HepG2 (cell line): ENCODE data around the gene C1orf116. TPM values are rescaled to one million over a fixed set of nuclear protein-coding genes. Genes with fewer than 3 reads are reported as not detected.

ENCODE experiments used
- ATAC-seq: fragments of 200-7000 bp; cut with Tn5 transposase; 3 replicates; pipeline ENCODE4 v1.9.1; 2020; ENCODE audit warnings: mild to moderate bottlenecking, moderate library complexity
- BruUV-seq: library from RNA; stranded (reverse); fragments of 400-500 nt; replicated peaks from 2 replicates; lab custom pipeline; 2021; lab: Mats Ljungman, UMichigan
- CTCF ChIA-PET: fragments of 300-600 bp; formaldehyde crosslinking; extraction: SDS; loops from one replicate; lab custom pipeline; 2021; ENCODE audit warnings: low total read pairs, inconsistent platforms, low intra/inter-chr PET ratio; lab: Yijun Ruan, JAX
- POLR2A ChIA-PET: fragments of 350-600 bp; sonication (Branson Sonifier 250); formaldehyde crosslinking; loops from one replicate; lab custom pipeline; 2020; ENCODE audit warnings: antibody characterized with exemption, inconsistent platforms; lab: Yijun Ruan, JAX
- DNase-seq: peaks from one replicate; pipeline ENCODE4 v3.0.0-alpha.2; 2015; ENCODE audit warnings: low spot score
- FAIRE-seq: peaks from 3 replicates; lab custom pipeline; 2011; peaks lifted over from hg19 to GRCh38; lab: Jason Lieb, UNC
- H2AFZ ChIP-seq: one replicate; pipeline ENCODE4 v1.6.1; 2011; ENCODE audit warnings: low read length, inconsistent platforms
- H3K27ac ChIP-seq: fragments of 300-600 bp; 3 replicates; pipeline ENCODE4 v1.8.0; 2011; ENCODE audit warnings: mixed run types, mild to moderate bottlenecking, mixed read lengths, low read length, inconsistent platforms; ENCODE audit not compliant: insufficient read depth; ENCODE audit errors: extremely low read length
- H3K27me3 ChIP-seq, 2 experiments: fragments of 200-600 bp in 1 of 2; 2 replicates in 1 of 2; 3 replicates in 1 of 2; pipeline versions ENCODE4 v1.6.0 to v1.8.0; 2011; ENCODE audit warnings: low read length in 2 of 2, mild to moderate bottlenecking in 2 of 2, moderate library complexity in 2 of 2, inconsistent platforms in 1 of 2; ENCODE audit not compliant: insufficient read depth in 2 of 2, control insufficient read depth in 1 of 2
- H3K36me3 ChIP-seq, 2 experiments: fragments of 200-600 bp in 1 of 2; replicated peaks in 1 of 2; 2 replicates in 1 of 2; 3 replicates in 1 of 2; pipeline versions ENCODE4 v1.5.1 to v1.8.0; 2011; ENCODE audit warnings: low read length in 2 of 2, inconsistent platforms in 1 of 2; ENCODE audit not compliant: insufficient read depth in 2 of 2, control insufficient read depth in 1 of 2
- H3K4me1 ChIP-seq: 2 replicates; pipeline ENCODE4 v1.5.1; 2012; ENCODE audit warnings: low read length, inconsistent platforms; ENCODE audit not compliant: insufficient read depth
- H3K4me2 ChIP-seq: 2 replicates; pipeline ENCODE4 v1.6.0; 2011; ENCODE audit warnings: low read depth, low read length, inconsistent platforms
- H3K4me3 ChIP-seq, 3 experiments: fragments of 200-600 bp in 1 of 3; sonication (generic), shearing (Covaris generic) in 1 of 3; replicated peaks in 1 of 3; 2 replicates each; pipeline ENCODE4 v1.5.1; 2011 to 2016; ENCODE audit warnings: low read length in 3 of 3, inconsistent platforms in 2 of 3, low read depth in 2 of 3, mild to moderate bottlenecking in 2 of 3, control low read depth in 1 of 3, mixed read lengths in 1 of 3; ENCODE audit not compliant: insufficient read depth in 1 of 3
- H3K79me2 ChIP-seq: one replicate; pipeline ENCODE4 v1.6.1; 2011; ENCODE audit warnings: low read length, inconsistent platforms; ENCODE audit not compliant: insufficient read depth
- H3K9ac ChIP-seq: 2 replicates; pipeline ENCODE4 v1.6.0; 2011; ENCODE audit warnings: mild to moderate bottlenecking, low read depth, low read length, inconsistent platforms; ENCODE audit not compliant: insufficient read depth
- H3K9me3 ChIP-seq: 2 replicates; pipeline ENCODE4 v1.5.1; 2012; ENCODE audit warnings: mild to moderate bottlenecking, low read length
- H4K20me1 ChIP-seq: 2 replicates; pipeline ENCODE4 v1.6.0; 2011; ENCODE audit warnings: inconsistent platforms, mild to moderate bottlenecking, low read length, moderate library complexity; ENCODE audit not compliant: insufficient read depth
- GLI4 ChIP-seq: sonication (generic); formaldehyde crosslinking; IDR thresholded peaks from 2 replicates; pipeline ENCODE4 v1.5.1; 2020; ENCODE audit warnings: missing genetic modification reagents, mild to moderate bottlenecking, moderate library complexity, borderline replicate concordance
- SALL1 ChIP-seq: sonication (generic); formaldehyde crosslinking; IDR thresholded peaks from 2 replicates; pipeline ENCODE4 v1.8.0; 2022; ENCODE audit warnings: mild to moderate bottlenecking, missing genetic modification reagents
- ZNF615 ChIP-seq: sonication (generic); formaldehyde crosslinking; IDR thresholded peaks from 2 replicates; pipeline ENCODE4 v1.5.0; 2020; ENCODE audit warnings: mild to moderate bottlenecking, missing genetic modification reagents, borderline replicate concordance
- ZNF747 ChIP-seq: sonication (generic); formaldehyde crosslinking; IDR thresholded peaks from 2 replicates; pipeline ENCODE4 v1.8.1; 2023; ENCODE audit warnings: missing genetic modification reagents, mild to moderate bottlenecking, borderline replicate concordance
- WGBS: methylation state at CpG from one replicate; pipeline ENCODE4 v1.1.6; 2017; ENCODE audit warnings: low lambda C conversion rate; 5-methylcytosine and 5-hydroxymethylcytosine counted together
- in situ Hi-C: cut with HindIII; loops from 2 replicates; pipeline ENCODE4 v1.10.0; 2017; ENCODE audit warnings: low pct_unique_long_range_greater_than_20kb; ENCODE audit not compliant: extremely low pct_ligation_motif_present
- intact Hi-C: fragments of 100-400 bp; cut with micrococcal nuclease; formaldehyde crosslinking; loops from one replicate; pipeline ENCODE4 v1.10.0; 2022; ENCODE audit not compliant: unreplicated experiment
- polyA plus RNA-seq, 8 experiments: library from polyadenylated mRNA; depleted of rRNA in 3 of 8; stranded (reverse) in 7 of 8; unstranded in 1 of 8; fragments of >200 nt; fragmentation: Illumina TruSeq in 4 of 8; extraction: Trizol in 4 of 8; gene quantifications; 2 replicates each; pipeline versions ENCODE4 v1.2.1 to v1.2.3, GENCODE V29; 2011 to 2016; ENCODE audit warnings: low read depth in 4 of 8, missing spikeins in 1 of 8, mixed read lengths in 1 of 8; ENCODE audit not compliant: insufficient read depth in 1 of 8
- total RNA-seq, 5 experiments: library from RNA; depleted of rRNA; stranded (reverse); fragments of >200 nt; fragmentation: Illumina TruSeq; extraction: Trizol; gene quantifications; 2 replicates each; pipeline ENCODE4 v1.2.3, GENCODE V29; 2016; ENCODE audit warnings: low read depth in 1 of 5
- TF ChIP-seq, protein P1 (sequence below): IDR thresholded peaks from 2 replicates; pipeline ENCODE4 v1.6.1; 2016; ENCODE audit warnings: low read depth

Gene C1orf116
- total and polyA plus RNA-seq, 2 of the 13 experiments (the other 11 are each of a cell fraction or from before 2014, with no cell fraction given): 0.51 to 0.95 TPM

GRCh38 chr1:207024202-207025145 lies 8.1 kb downstream of the C1orf116 start:
- Histone ChIP-seq H3K27me3 (no peaks in the 10 kb centered on the region), H2AFZ (no peak overlapping the region), H3K79me2 (no peaks in the 10 kb centered on the region), H3K9ac (no peak overlapping the region), H3K4me3 (no peak overlapping the region), H4K20me1 (no peaks in the 10 kb centered on the region), H3K27ac (no peak overlapping the region), H3K9me3 (no peaks in the 10 kb centered on the region), H3K4me2 (peak overlapping the region; percentile 66), H3K4me1 (peaks cover 100% of the 10 kb centered on the region)
- ATAC-seq (no peak), DNase-seq (no peak)
- intact Hi-C loops (no loop called here), in situ Hi-C loops (no loop called here)
- WGBS: 65% methylated on average over 16 of the region's 18 CpGs
- POLR2A ChIA-PET: interaction anchor here (0.8 to 1.9 kb wide), 6 partner anchors 8 to 297 kb away, joined by 3 to 8 read pairs (median 4); partner anchors contain the start of genes C1orf116, CD55 and PFKFB2
- no TSS peak for BruUV-seq
- no peak for TF ChIP-seq ZNF615 (CRISPR knock-in tag)
- 0 out of 2 replicates have a peak, but pooled peaks have one; percentile 54 for TF ChIP-seq GLI4 (CRISPR knock-in tag)
- TF ChIP-seq, protein P1, sequence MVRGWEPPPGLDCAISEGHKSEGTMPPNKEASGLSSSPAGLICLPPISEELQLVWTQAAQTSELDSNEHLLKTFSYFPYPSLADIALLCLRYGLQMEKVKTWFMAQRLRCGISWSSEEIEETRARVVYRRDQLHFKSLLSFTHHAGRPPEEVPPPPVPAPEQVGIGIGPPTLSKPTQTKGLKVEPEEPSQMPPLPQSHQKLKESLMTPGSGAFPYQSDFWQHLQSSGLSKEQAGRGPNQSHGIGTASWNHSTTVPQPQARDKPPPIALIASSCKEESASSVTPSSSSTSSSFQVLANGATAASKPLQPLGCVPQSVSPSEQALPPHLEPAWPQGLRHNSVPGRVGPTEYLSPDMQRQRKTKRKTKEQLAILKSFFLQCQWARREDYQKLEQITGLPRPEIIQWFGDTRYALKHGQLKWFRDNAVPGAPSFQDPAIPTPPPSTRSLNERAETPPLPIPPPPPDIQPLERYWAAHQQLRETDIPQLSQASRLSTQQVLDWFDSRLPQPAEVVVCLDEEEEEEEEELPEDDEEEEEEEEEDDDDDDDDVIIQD (CRISPR knock-in tag): no peak
- no peak for TF ChIP-seq ZNF747
- TF ChIP-seq SALL1 (CRISPR knock-in tag): 0 out of 2 replicates have a peak, but pooled peaks have one; percentile 6
- TF ChIP-seq, all 625 proteins: peak for 2
- CTCF ChIA-PET: no interaction called here
- H3K36me3 ChIP-seq: no peaks in the 10 kb centered on the region
- FAIRE-seq: no peak
